IMR-90 (cell line): ENCODE results near the gene KIF21A. TPM values are rescaled to one million over a fixed set of nuclear protein-coding genes. Genes with fewer than 3 reads are reported as not detected.

ENCODE experiments used
- ATAC-seq: fragments of 200-7000 bp; cut with Tn5 transposase; 2 replicates; pipeline ENCODE4 v1.9.1; 2020; ENCODE audit warnings: low read depth, mild to moderate bottlenecking, moderate library complexity
- BruUV-seq: library from RNA; stranded (reverse); fragments of 400-500 nt; replicated peaks from 2 replicates; lab custom pipeline; 2021; lab: Mats Ljungman, UMichigan
- CTCF ChIA-PET: fragments of 300-600 bp; formaldehyde crosslinking; extraction: SDS; loops from one replicate; lab custom pipeline; 2021; ENCODE audit warnings: antibody characterized with exemption; lab: Yijun Ruan, JAX
- POLR2A ChIA-PET: fragments of 300-600 bp; sonication (Branson Sonifier 250); formaldehyde crosslinking; loops from one replicate; lab custom pipeline; 2022; ENCODE audit warnings: antibody characterized with exemption; ENCODE audit not compliant: unreplicated experiment; lab: Charles Lee
- DNase-seq: peaks from one replicate; pipeline ENCODE4 v3.0.0; 2013
- H2AFZ ChIP-seq: replicated peaks from 2 replicates; pipeline ENCODE3; 2013; ENCODE audit warnings: low read length, mild to moderate bottlenecking; ENCODE audit not compliant: poor library complexity
- H2AK5ac ChIP-seq: 2 replicates; pipeline ENCODE4 v1.6.1; 2013; ENCODE audit warnings: low read depth, low read length, inconsistent platforms
- H2AK9ac ChIP-seq: replicated peaks from 2 replicates; pipeline ENCODE3; 2013; ENCODE audit warnings: mild to moderate bottlenecking, low read depth, low read length, moderate library complexity; ENCODE audit not compliant: poor library complexity
- H2BK120ac ChIP-seq: 2 replicates; pipeline ENCODE4 v1.6.1; 2013; ENCODE audit warnings: low read depth, low read length, inconsistent platforms
- H2BK15ac ChIP-seq: 3 replicates; pipeline ENCODE4 v1.6.1; 2013; ENCODE audit warnings: low read depth, low read length, inconsistent platforms
- H2BK20ac ChIP-seq: 2 replicates; pipeline ENCODE4 v1.6.1; 2013; ENCODE audit warnings: low read depth, mild to moderate bottlenecking, inconsistent platforms, low read length, moderate library complexity
- H2BK5ac ChIP-seq: 2 replicates; pipeline ENCODE4 v1.6.1; 2013; ENCODE audit warnings: mild to moderate bottlenecking, low read depth, low read length, inconsistent platforms; ENCODE audit not compliant: poor library complexity, severe bottlenecking
- H3K14ac ChIP-seq: replicated peaks from 2 replicates; pipeline ENCODE4 v1.6.1; 2013; ENCODE audit warnings: low read depth, low read length, inconsistent platforms
- H3K18ac ChIP-seq: 2 replicates; pipeline ENCODE4 v1.6.1; 2013; ENCODE audit warnings: low read depth, low read length, control low read depth
- H3K23ac ChIP-seq: 2 replicates; pipeline ENCODE4 v1.6.1; 2013; ENCODE audit warnings: low read depth, low read length, inconsistent platforms
- H3K27ac ChIP-seq: 2 replicates; pipeline ENCODE4 v1.5.1; 2013; ENCODE audit warnings: mild to moderate bottlenecking, control low read depth, low read length; ENCODE audit not compliant: insufficient read depth
- H3K27me3 ChIP-seq: 2 replicates; pipeline ENCODE4 v1.6.1; 2013; ENCODE audit warnings: low read length; ENCODE audit not compliant: control insufficient read depth, insufficient read depth
- H3K36me3 ChIP-seq: 2 replicates; pipeline ENCODE4 v1.6.1; 2013; ENCODE audit warnings: low read length, mixed read lengths; ENCODE audit not compliant: control insufficient read depth, insufficient read depth
- H3K4ac ChIP-seq: 2 replicates; pipeline ENCODE4 v1.6.1; 2013; ENCODE audit warnings: low read depth, low read length, inconsistent platforms
- H3K4me1 ChIP-seq: 2 replicates; pipeline ENCODE4 v1.6.1; 2013; ENCODE audit warnings: low read length, mixed read lengths; ENCODE audit not compliant: control insufficient read depth, insufficient read depth
- H3K4me2 ChIP-seq: 2 replicates; pipeline ENCODE4 v1.6.1; 2013; ENCODE audit warnings: low read depth, mild to moderate bottlenecking, control low read depth, low read length, moderate library complexity
- H3K4me3 ChIP-seq: 2 replicates; pipeline ENCODE4 v1.5.1; 2013; ENCODE audit warnings: low read depth, mild to moderate bottlenecking, control low read depth, low read length, moderate library complexity; ENCODE audit not compliant: insufficient read depth
- H3K56ac ChIP-seq: 2 replicates; pipeline ENCODE4 v1.6.1; 2013; ENCODE audit warnings: low read length, inconsistent platforms; ENCODE audit not compliant: insufficient read depth; ENCODE audit errors: extremely low read depth
- H3K79me1 ChIP-seq, 2 experiments: 2 replicates each; pipeline ENCODE4 v1.6.1; 2013; ENCODE audit warnings: low read length in 2 of 2, inconsistent platforms in 1 of 2, low read depth in 1 of 2
- H3K9ac ChIP-seq: 2 replicates; pipeline ENCODE4 v1.6.1; 2013; ENCODE audit warnings: low read depth, low read length, control low read depth
- H3K9me1 ChIP-seq: 2 replicates; pipeline ENCODE4 v1.6.1; 2013; ENCODE audit warnings: low read length, inconsistent platforms; ENCODE audit not compliant: insufficient read depth
- H3K9me3 ChIP-seq: 2 replicates; pipeline ENCODE4 v1.6.1; 2013; ENCODE audit warnings: low read length; ENCODE audit not compliant: control insufficient read depth, insufficient read depth
- H4K20me1 ChIP-seq: 2 replicates; pipeline ENCODE4 v1.6.1; 2013; ENCODE audit warnings: low read length, inconsistent platforms; ENCODE audit not compliant: insufficient read depth
- H4K5ac ChIP-seq: 2 replicates; pipeline ENCODE4 v1.6.1; 2013; ENCODE audit warnings: mild to moderate bottlenecking, low read depth, low read length, control low read depth
- H4K8ac ChIP-seq, 2 experiments: 2 replicates each; pipeline ENCODE4 v1.6.1; 2013; ENCODE audit warnings: low read depth in 2 of 2, low read length in 2 of 2, control low read depth in 1 of 2, inconsistent platforms in 1 of 2
- H4K91ac ChIP-seq: 2 replicates; pipeline ENCODE4 v1.6.1; 2013; ENCODE audit warnings: low read depth, low read length, inconsistent platforms; ENCODE audit not compliant: insufficient read depth
- BHLHE40 ChIP-seq: fragments of 150-350 bp; IDR thresholded peaks from 2 replicates; pipeline ENCODE4 v1.6.1; 2016; ENCODE audit warnings: mild to moderate bottlenecking, low read depth, low read length
- CEBPB ChIP-seq: IDR thresholded peaks from 2 replicates; pipeline ENCODE4 v1.6.1; 2012; ENCODE audit warnings: low read depth, low read length, improper control_type of control experiment
- CHD1 ChIP-seq: IDR thresholded peaks from 2 replicates; pipeline ENCODE4 v1.6.1; 2012; ENCODE audit warnings: low read depth, low read length, improper control_type of control experiment
- ELK1 ChIP-seq: fragments of 150-350 bp; IDR thresholded peaks from 2 replicates; pipeline ENCODE4 v1.6.1; 2016; ENCODE audit warnings: low read depth, mild to moderate bottlenecking, low read length, moderate library complexity, borderline replicate concordance
- FOS ChIP-seq: fragments of 150-350 bp; IDR thresholded peaks from 2 replicates; pipeline ENCODE4 v1.6.1; 2016; ENCODE audit warnings: low read depth, low read length
- MAFK ChIP-seq: IDR thresholded peaks from 2 replicates; pipeline ENCODE4 v1.6.1; 2012; ENCODE audit warnings: low read depth, low read length, improper control_type of control experiment
- MAZ ChIP-seq: IDR thresholded peaks from 2 replicates; pipeline ENCODE4 v1.6.1; 2012; ENCODE audit warnings: low read depth, mild to moderate bottlenecking, low read length, improper control_type of control experiment, moderate library complexity, borderline replicate concordance
- MXI1 ChIP-seq: IDR thresholded peaks from 2 replicates; pipeline ENCODE4 v1.6.1; 2012; ENCODE audit warnings: low read depth, mild to moderate bottlenecking, low read length, moderate library complexity, borderline replicate concordance
- NFE2L2 ChIP-seq: fragments of 150-350 bp; IDR thresholded peaks from 2 replicates; pipeline ENCODE4 v1.6.1; 2016; ENCODE audit warnings: low read depth, mild to moderate bottlenecking, low read length
- POLR2A ChIP-seq: IDR thresholded peaks from 2 replicates; pipeline ENCODE4 v1.6.1; 2012; ENCODE audit warnings: mild to moderate bottlenecking, low read depth, low read length
- RAD21 ChIP-seq: IDR thresholded peaks from 2 replicates; pipeline ENCODE4 v1.6.1; 2012; ENCODE audit warnings: low read length, improper control_type of control experiment
- RCOR1 ChIP-seq: IDR thresholded peaks from 2 replicates; pipeline ENCODE4 v1.6.1; 2012; ENCODE audit warnings: mild to moderate bottlenecking, low read length, improper control_type of control experiment; ENCODE audit not compliant: insufficient replicate concordance
- RFX5 ChIP-seq: IDR thresholded peaks from 2 replicates; pipeline ENCODE4 v1.8.0; 2012; ENCODE audit warnings: low read depth, mild to moderate bottlenecking, low read length, moderate library complexity
- SMC3 ChIP-seq: fragments of 150-350 bp; IDR thresholded peaks from 2 replicates; pipeline ENCODE4 v1.6.1; 2016; ENCODE audit warnings: low read depth, mild to moderate bottlenecking, antibody characterized with exemption, low read length, moderate library complexity
- USF2 ChIP-seq: fragments of 150-350 bp; IDR thresholded peaks from 2 replicates; pipeline ENCODE4 v1.6.1; 2017; ENCODE audit warnings: mild to moderate bottlenecking, antibody characterized with exemption, low read length, low read depth
- WGBS, 2 experiments: methylation state at CpG; one replicate each; pipeline versions ENCODE4 v1.1.5 to v1.1.7; 2013; ENCODE audit warnings: missing lambda C conversion rate in 2 of 2; ENCODE audit not compliant: insufficient read length in 1 of 2; ENCODE audit errors: extremely low coverage in 2 of 2; 5-methylcytosine and 5-hydroxymethylcytosine counted together
- dilution Hi-C: fragments of 300-500 bp; cut with HindIII; formaldehyde crosslinking; loops from one replicate; pipeline ENCODE4 v1.14.3; 2018; ENCODE audit warnings: low sequenced_read_pairs; ENCODE audit not compliant: unreplicated experiment
- in situ Hi-C: fragments of 300-500 bp; cut with MboI; formaldehyde crosslinking; loops from 3 replicates; pipeline ENCODE4 v1.14.3; 2019; ENCODE audit warnings: low sequenced_read_pairs, inconsistent platforms, mixed read lengths
- intact Hi-C: fragments of 100-400 bp; cut with micrococcal nuclease; formaldehyde crosslinking; loops from 2 replicates; pipeline ENCODE4 v1.10.0; 2022
- polyA plus RNA-seq, 3 experiments: library from polyadenylated mRNA; depleted of rRNA; stranded (reverse); fragments of >200 nt; gene quantifications; 2 replicates each; pipeline ENCODE4 v1.2.3, GENCODE V29; 2012; ENCODE audit warnings: low replicate concordance in 1 of 3
- total RNA-seq: library from RNA; depleted of rRNA; stranded (reverse); fragments of >200 nt; gene quantifications from 2 replicates; pipeline ENCODE4 v1.2.3, GENCODE V29; 2012
- TF ChIP-seq, protein P1 (sequence below): conservative IDR thresholded peaks from 2 replicates; pipeline ENCODE4 v1.5.1; 2012; ENCODE audit warnings: mild to moderate bottlenecking, low read depth, low read length, improper control_type of control experiment

Gene KIF21A
- total and polyA plus RNA-seq, 2 of the 4 experiments (the other 2 are of a cell fraction), result 0.38 to 1.1 TPM

DNA sequence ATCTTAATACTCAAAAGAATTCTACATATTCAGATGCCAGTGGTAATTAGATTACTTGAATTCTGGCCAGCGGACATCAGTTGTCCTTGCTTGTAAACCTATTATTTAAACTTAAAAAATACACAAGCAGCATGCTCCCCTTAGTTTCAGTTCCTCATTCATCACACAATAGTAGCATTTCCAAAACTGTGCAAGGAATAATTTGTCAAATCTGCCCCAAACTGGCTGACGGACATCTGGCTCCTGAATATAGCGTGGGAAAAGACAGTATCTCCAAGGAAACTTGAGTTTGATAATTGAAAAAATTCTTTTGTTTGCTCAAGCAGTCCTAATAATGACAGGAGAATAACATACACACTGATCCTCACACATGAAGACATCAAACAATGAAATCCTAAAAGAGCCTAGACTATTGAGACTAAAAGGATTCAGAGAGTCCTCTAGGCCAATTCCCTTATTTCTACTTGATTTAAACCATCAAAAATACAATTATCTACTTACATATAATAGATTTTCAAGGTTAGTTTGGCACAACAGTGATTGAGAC is 90.4 kb downstream of the KIF21A start:
- H3K27me3 ChIP-seq, result no peaks in the 10 kb centered on the region
- no CpG with 5 or more reads among the region's 3 CpGs for WGBS, 2 experiments
- DNase-seq (no peak), ATAC-seq (no peak)
- H3K27ac ChIP-seq, result no peak overlapping the region
- H4K91ac ChIP-seq, result no peak overlapping the region
- no peak overlapping the region for H2BK120ac ChIP-seq
- no peak overlapping the region for H3K56ac ChIP-seq
- no peak overlapping the region for H3K18ac ChIP-seq
- H2BK15ac ChIP-seq, result no peak overlapping the region
- ChIA-PET CTCF (interaction anchor here (0.5 kb wide), 1 partner anchor 16 kb away, joined by 4 read pairs; no protein-coding TSS in a partner anchor), POLR2A (no interaction called here)
- no peak overlapping the region for H2AK5ac ChIP-seq
- no peak overlapping the region for H2BK5ac ChIP-seq
- no peak overlapping the region for H2AFZ ChIP-seq
- H3K9ac ChIP-seq, result no peak overlapping the region
- no peaks in the 10 kb centered on the region for H3K79me1 ChIP-seq
- no peak overlapping the region for H3K4me3 ChIP-seq
- no peaks in the 10 kb centered on the region for H3K9me3 ChIP-seq
- intact Hi-C loops, result no loop called here
- TF ChIP-seq MAZ (no peak), CHD1 (no peak), SMC3 (no peak), FOS (no peak), ELK1 (no peak), USF2 (no peak), MXI1 (no peak), CEBPB (no peak), POLR2A (no peak), NFE2L2 (no peak), RFX5 (no peak), RAD21 (no peak), MAFK (no peak), RCOR1 (no peak), BHLHE40 (no peak)
- TF ChIP-seq, protein P1, sequence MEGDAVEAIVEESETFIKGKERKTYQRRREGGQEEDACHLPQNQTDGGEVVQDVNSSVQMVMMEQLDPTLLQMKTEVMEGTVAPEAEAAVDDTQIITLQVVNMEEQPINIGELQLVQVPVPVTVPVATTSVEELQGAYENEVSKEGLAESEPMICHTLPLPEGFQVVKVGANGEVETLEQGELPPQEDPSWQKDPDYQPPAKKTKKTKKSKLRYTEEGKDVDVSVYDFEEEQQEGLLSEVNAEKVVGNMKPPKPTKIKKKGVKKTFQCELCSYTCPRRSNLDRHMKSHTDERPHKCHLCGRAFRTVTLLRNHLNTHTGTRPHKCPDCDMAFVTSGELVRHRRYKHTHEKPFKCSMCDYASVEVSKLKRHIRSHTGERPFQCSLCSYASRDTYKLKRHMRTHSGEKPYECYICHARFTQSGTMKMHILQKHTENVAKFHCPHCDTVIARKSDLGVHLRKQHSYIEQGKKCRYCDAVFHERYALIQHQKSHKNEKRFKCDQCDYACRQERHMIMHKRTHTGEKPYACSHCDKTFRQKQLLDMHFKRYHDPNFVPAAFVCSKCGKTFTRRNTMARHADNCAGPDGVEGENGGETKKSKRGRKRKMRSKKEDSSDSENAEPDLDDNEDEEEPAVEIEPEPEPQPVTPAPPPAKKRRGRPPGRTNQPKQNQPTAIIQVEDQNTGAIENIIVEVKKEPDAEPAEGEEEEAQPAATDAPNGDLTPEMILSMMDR, result no peak
- in situ Hi-C loops, result no loop called here
- H2BK20ac ChIP-seq, result no peak overlapping the region
- H3K23ac ChIP-seq, result no peak overlapping the region
- H3K14ac ChIP-seq, result no peak overlapping the region
- no peaks in the 10 kb centered on the region for H3K4me1 ChIP-seq
- no peak overlapping the region for H3K4me2 ChIP-seq
- H3K36me3 ChIP-seq, result no peaks in the 10 kb centered on the region
- H3K9me1 ChIP-seq, result no peaks in the 10 kb centered on the region
- no peak overlapping the region for H3K4ac ChIP-seq
- H4K8ac ChIP-seq, result no peak overlapping the region
- no peaks in the 10 kb centered on the region for H4K20me1 ChIP-seq
- dilution Hi-C loops, result no loop called here
- BruUV-seq, result no TSS peak
- H4K5ac ChIP-seq, result no peak overlapping the region
- no peak overlapping the region for H2AK9ac ChIP-seq
